Lung (tissue), 12 donors: ENCODE data around the gene ZNF518A. TPM values are rescaled to one million over a fixed set of nuclear protein-coding genes. Genes with fewer than 3 reads are reported as not detected.
"Not testable (repeated sequence)": the region's sequence is repeated elsewhere in the genome, so short reads cannot be mapped to it uniquely, and the experiment has no call there.

Experiments
- ATAC-seq: fragments of 200-7000 bp; cut with Tn5 transposase; one replicate; pipeline ENCODE4 v1.9.1; 2020; ENCODE audit warnings: moderate number of reproducible peaks; ENCODE audit not compliant: insufficient read depth, low FRiP score
- DNase-seq, 3 donors: peaks; one replicate each; pipeline ENCODE4 v3.0.0-alpha.2; 2013 to 2017
- H3K27ac ChIP-seq, 2 donors: one replicate each; pipeline ENCODE4 v1.5.1; 2013; ENCODE audit warnings: mild to moderate bottlenecking in 2 of 2, moderate library complexity in 2 of 2, control low read depth in 1 of 2, inconsistent platforms in 1 of 2, low read depth in 1 of 2, low read length in 1 of 2
- H3K27me3 ChIP-seq, 3 donors: one replicate each; pipeline ENCODE4 v1.5.1; 2013; ENCODE audit warnings: low read length in 2 of 3; ENCODE audit not compliant: control insufficient read depth in 3 of 3, insufficient read depth in 3 of 3
- H3K36me3 ChIP-seq, 4 donors: one replicate each; pipeline ENCODE4 v1.5.1; 2013; ENCODE audit warnings: low read length in 4 of 4, mild to moderate bottlenecking in 1 of 4, moderate library complexity in 1 of 4; ENCODE audit not compliant: control insufficient read depth in 4 of 4, insufficient read depth in 4 of 4
- H3K4me1 ChIP-seq, 5 donors: one replicate each; pipeline ENCODE4 v1.5.1; 2013; ENCODE audit warnings: low read length in 5 of 5, mild to moderate bottlenecking in 2 of 5, moderate library complexity in 1 of 5; ENCODE audit not compliant: control insufficient read depth in 5 of 5, insufficient read depth in 5 of 5
- H3K4me3 ChIP-seq: one replicate; pipeline ENCODE4 v1.5.1; 2013; ENCODE audit warnings: mild to moderate bottlenecking, control low read depth, moderate library complexity
- H3K9ac ChIP-seq, 2 donors: one replicate each; pipeline ENCODE4 v1.5.1; 2013; ENCODE audit warnings: low read length in 2 of 2, control low read depth in 1 of 2; ENCODE audit not compliant: insufficient read depth in 1 of 2
- H3K9me3 ChIP-seq, 4 donors: one replicate each; pipeline ENCODE4 v1.5.1; 2013; ENCODE audit warnings: low read length in 3 of 4, mild to moderate bottlenecking in 1 of 4, moderate library complexity in 1 of 4; ENCODE audit not compliant: control insufficient read depth in 4 of 4, insufficient read depth in 3 of 4
- CTCF ChIP-seq: IDR thresholded peaks from 2 replicates; pipeline ENCODE4 v1.5.1; 2012; ENCODE audit warnings: mild to moderate bottlenecking; ENCODE audit errors: control extremely low read depth, extremely low read depth
- WGBS, 2 donors: extraction: QIAGEN DNeasy Blood & Tissue Kit; methylation state at CpG; one replicate each; pipeline ENCODE4 v1.1.7; 2013; 5-methylcytosine and 5-hydroxymethylcytosine counted together
- polyA plus RNA-seq, 2 donors: library from polyadenylated mRNA; stranded (reverse); fragments of 200-250 nt; gene quantifications; one replicate each; pipeline ENCODE4 v1.2.1, GENCODE V29; 2013
- total RNA-seq, 2 donors: library from RNA; depleted of rRNA in 1 of 2; stranded (reverse); fragments of >200 nt in 1 of 2; gene quantifications; one replicate each; pipeline ENCODE4 v1.2.1, GENCODE V29; 2014 to 2021
- donor health status: control.
- donor health status: control.
- donor health status: Bipolar disorder and iron deficiency.
- donor health status: healthy.
- donor health status: DM: yes; HTN: yes; CAD: no.

Gene ZNF518A
- total and polyA plus RNA-seq, 4 donors: 4.4 to 68.2 (median 13.4) TPM

DNA sequence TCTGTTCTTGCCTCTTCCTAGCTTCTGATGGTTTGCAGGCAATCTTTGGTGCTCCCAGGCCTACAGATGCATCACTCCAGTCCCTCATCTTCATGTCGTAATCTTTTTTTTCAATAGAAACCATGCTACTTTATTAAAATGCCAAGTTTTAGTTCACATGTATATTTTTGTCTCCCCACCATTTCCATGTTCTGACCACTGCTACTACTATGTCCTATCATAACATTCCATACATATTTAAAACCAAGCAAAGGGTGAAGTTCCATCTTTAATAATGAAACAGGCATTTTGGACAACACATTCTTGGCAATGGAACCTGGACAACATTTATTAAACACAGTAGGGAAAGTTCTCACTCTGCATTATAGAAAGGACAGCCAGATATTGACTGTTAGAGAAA, 58.8 kb downstream of the ZNF518A start:
- no peak for TF ChIP-seq CTCF
- Histone ChIP-seq H3K4me1 (no peaks in the 10 kb centered on the region), H3K4me3 (no peak overlapping the region), H3K27ac (no peak overlapping the region), H3K36me3 (no peaks in the 10 kb centered on the region), H3K9me3 (peaks cover 0 to 7% (median 0%) of the 10 kb centered on the region in 4 donors), H3K27me3 (no peaks in the 10 kb centered on the region), H3K9ac (no peak overlapping the region)
- DNase-seq (no peak), ATAC-seq (no peak)
- WGBS, 2 donors: 86 to 89% methylated on average over 1 of the region's 1 CpG

- WGBS, 2 donors: 70 to 85% methylated on average over 1 of the region's 1 CpG
- DNase-seq, H3K9me3 ChIP-seq, H3K27ac ChIP-seq, H3K27me3 ChIP-seq, H3K4me1 ChIP-seq, H3K4me3 ChIP-seq, H3K36me3 ChIP-seq, ATAC-seq, H3K9ac ChIP-seq: not testable (repeated sequence)
These were observed 59.4 kb downstream of the ZNF518A start for GRCh38 chr10:96189505-96189904.

DNA sequence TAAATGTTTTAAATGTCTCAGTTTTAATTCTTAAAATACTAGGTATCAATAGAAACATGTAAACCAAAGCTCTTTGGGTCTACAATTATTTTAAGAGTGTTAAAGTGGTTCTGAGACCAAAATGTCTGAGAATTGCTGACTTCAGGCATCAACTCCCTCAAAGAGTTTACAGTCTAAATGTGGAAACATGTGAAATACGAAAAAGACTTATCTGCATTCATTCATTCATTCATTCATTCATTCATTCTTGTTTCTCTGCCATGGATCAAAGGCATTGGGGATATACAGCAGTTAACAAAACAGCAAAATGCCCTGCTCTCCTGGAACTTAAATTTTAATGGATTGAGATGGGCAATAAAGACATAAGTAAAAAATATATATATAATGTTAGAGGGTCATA, 71.4 kb downstream of the ZNF518A start:
- H3K9ac ChIP-seq: no peak overlapping the region
- no peaks in the 10 kb centered on the region for H3K9me3 ChIP-seq
- no peaks in the 10 kb centered on the region for H3K36me3 ChIP-seq
- ATAC-seq: no peak
- H3K4me3 ChIP-seq: no peak overlapping the region
- 55 to 93% methylated on average over 1 of the region's 1 CpG for WGBS, 2 donors
- H3K27me3 ChIP-seq: no peaks in the 10 kb centered on the region
- no peaks in the 10 kb centered on the region for H3K4me1 ChIP-seq
- no peak for DNase-seq
- TF ChIP-seq CTCF: no peak
- no peak overlapping the region for H3K27ac ChIP-seq

DNA sequence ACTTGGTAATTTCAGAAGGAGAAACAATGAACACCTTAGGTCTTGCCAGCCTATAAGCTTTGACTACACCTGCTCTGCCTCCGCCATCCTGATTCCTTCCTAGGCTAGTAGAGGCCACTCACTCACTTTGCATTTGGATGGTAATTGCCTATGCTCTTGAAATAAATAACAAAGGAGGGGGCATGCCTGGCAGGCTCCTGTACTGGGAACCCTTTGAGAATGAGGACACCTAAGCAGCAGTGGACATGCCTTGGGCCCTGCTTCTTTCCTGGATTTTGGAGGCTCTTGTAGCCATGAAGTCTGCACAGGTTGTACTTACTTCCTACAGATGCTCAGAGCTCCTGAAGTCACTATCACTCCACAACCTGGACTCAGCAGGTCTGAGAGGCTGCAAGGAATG, 75.5 kb downstream of the ZNF518A start:
- no peak for DNase-seq
- no peak for TF ChIP-seq CTCF
- no peaks in the 10 kb centered on the region for H3K9me3 ChIP-seq
- no peaks in the 10 kb centered on the region for H3K36me3 ChIP-seq
- no peak overlapping the region for H3K9ac ChIP-seq
- no peak overlapping the region for H3K27ac ChIP-seq
- ATAC-seq: no peak
- no peaks in the 10 kb centered on the region for H3K4me1 ChIP-seq
- no peak overlapping the region for H3K4me3 ChIP-seq
- no peaks in the 10 kb centered on the region for H3K27me3 ChIP-seq
- 97% methylated on average over 1 of the region's 1 CpG for WGBS, 2 donors
